Parathyroid adenoma (tissue), 2 donors: Measurements from ENCODE around the gene ROR2.

Experiments used
- H2AFZ ChIP-seq: fragments of 300-600 bp; sonication (generic); one replicate; pipeline ENCODE4 v1.7.0; 2017; ENCODE audit warnings: antibody characterized with exemption, mild to moderate bottlenecking
- H3K27ac ChIP-seq: fragments of 300-600 bp; sonication (generic); one replicate; pipeline ENCODE4 v1.7.0; 2017
- H3K27me3 ChIP-seq: fragments of 300-600 bp; sonication (generic); one replicate; pipeline ENCODE4 v1.7.0; 2017; ENCODE audit warnings: low read length; ENCODE audit not compliant: control insufficient read depth, insufficient read depth
- H3K36me3 ChIP-seq: fragments of 300-600 bp; sonication (generic); one replicate; pipeline ENCODE4 v1.7.0; 2017; ENCODE audit warnings: low read length; ENCODE audit not compliant: control insufficient read depth, insufficient read depth
- H3K4me1 ChIP-seq: fragments of 300-600 bp; sonication (generic); one replicate; pipeline ENCODE4 v1.7.0; 2017; ENCODE audit warnings: control low read depth
- H3K4me2 ChIP-seq: fragments of 300-600 bp; sonication (generic); one replicate; pipeline ENCODE4 v1.7.0; 2017; ENCODE audit warnings: low read length
- H3K4me3 ChIP-seq: fragments of 300-600 bp; sonication (generic); one replicate; pipeline ENCODE4 v1.7.0; 2017; ENCODE audit warnings: low read depth, low read length
- H3K79me2 ChIP-seq: fragments of 300-600 bp; sonication (generic); one replicate; pipeline ENCODE4 v1.7.0; 2017; ENCODE audit warnings: control low read depth
- H3K9ac ChIP-seq: fragments of 300-600 bp; sonication (generic); one replicate; pipeline ENCODE4 v1.7.0; 2017; ENCODE audit warnings: mild to moderate bottlenecking
- H3K9me3 ChIP-seq: fragments of 300-600 bp; sonication (generic); one replicate; pipeline ENCODE4 v1.7.0; 2017; ENCODE audit warnings: low read length; ENCODE audit not compliant: control insufficient read depth
- TF ChIP-seq, protein P1 (sequence below): fragments of 300-600 bp; sonication (generic); IDR thresholded peaks from one replicate; pipeline ENCODE4 v1.7.0; 2017; ENCODE audit warnings: antibody characterized with exemption, mild to moderate bottlenecking
- donor health status: primary hyperparathyroidism.

ROR2 gene

DNA sequence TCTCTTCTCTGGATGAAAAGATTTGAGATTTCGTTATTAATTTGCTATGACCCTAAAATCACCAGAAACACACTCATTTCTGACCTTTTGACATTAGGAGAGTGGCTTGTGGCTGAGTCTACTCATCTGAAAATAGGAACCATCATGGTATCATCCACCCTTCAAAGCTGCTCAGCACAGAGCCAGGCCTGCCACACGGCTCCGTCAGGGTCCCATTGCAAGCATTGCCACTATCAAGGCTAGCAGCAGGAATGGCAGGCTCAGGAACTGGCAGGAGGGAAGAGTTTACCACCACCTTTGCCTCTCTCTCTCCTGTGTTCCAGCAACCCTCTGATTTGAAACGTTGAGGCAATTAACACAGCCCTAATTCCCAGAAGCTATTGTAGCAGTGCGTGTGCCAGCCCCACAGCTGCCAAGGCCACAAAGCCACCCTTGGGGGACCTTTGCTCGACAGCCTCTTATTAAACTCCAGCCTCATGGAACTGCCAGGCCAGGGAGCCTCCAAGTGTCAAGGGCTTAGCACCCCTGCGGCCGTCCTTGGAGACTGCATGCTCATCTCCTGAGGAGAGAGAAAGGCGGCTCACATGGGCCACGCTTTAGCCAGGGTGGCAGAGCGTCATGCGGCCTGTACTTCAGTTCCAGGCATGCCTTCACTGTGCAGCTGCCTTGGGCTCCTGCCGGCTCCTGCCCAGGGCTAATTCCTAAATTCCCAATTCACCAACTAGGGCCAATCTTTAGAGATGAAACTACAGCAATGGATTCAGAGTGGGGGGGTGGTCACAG lies 145.9 kb downstream of the ROR2 start:
- Histone ChIP-seq H3K9ac (no peak overlapping the region), H3K4me2 (no peak overlapping the region), H3K4me3 (no peak overlapping the region), H3K27me3 (no peaks in the 10 kb centered on the region), H3K9me3 (no peaks in the 10 kb centered on the region), H2AFZ (no peak overlapping the region), H3K36me3 (no peaks in the 10 kb centered on the region), H3K79me2 (no peaks in the 10 kb centered on the region), H3K4me1 (peaks cover 3% of the 10 kb centered on the region), H3K27ac (no peak overlapping the region)
- TF ChIP-seq, protein P1, sequence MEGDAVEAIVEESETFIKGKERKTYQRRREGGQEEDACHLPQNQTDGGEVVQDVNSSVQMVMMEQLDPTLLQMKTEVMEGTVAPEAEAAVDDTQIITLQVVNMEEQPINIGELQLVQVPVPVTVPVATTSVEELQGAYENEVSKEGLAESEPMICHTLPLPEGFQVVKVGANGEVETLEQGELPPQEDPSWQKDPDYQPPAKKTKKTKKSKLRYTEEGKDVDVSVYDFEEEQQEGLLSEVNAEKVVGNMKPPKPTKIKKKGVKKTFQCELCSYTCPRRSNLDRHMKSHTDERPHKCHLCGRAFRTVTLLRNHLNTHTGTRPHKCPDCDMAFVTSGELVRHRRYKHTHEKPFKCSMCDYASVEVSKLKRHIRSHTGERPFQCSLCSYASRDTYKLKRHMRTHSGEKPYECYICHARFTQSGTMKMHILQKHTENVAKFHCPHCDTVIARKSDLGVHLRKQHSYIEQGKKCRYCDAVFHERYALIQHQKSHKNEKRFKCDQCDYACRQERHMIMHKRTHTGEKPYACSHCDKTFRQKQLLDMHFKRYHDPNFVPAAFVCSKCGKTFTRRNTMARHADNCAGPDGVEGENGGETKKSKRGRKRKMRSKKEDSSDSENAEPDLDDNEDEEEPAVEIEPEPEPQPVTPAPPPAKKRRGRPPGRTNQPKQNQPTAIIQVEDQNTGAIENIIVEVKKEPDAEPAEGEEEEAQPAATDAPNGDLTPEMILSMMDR: no peak

DNA sequence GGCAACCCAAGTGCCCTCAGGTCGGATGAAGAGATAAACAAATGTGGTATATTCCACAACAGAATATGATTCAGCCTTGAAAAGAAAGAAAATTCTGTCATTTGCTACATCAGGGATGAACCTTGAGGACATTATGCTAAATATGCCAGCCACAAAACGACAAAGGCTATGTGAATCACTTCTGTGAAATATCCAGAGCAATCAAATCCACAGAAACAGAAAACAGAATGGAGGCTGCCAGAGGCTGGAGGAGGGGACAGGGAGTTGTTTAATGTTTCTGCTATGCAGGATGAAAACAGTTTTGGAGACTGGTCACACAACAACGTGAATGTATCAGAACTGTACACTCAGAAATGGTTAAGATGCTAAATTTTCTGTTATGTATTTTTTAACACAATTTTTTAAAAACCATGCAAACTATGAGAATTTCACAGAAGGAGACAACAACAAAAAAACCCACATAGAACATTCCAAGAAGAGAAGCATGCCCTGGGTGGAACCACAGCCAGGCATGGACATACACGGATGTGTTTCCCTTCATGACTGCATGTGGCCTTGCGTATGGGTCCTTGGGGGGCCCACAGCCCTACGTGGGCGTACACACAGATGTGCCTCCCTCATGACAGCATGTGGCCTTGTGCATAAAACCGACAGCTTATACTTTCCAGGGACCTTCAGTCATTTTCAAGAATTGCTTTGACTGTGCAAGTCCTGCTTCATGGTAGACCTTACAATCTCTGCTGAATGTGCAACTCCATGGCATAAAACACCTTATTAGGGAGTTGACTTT lies 146.7 kb downstream of the ROR2 start:
- H3K4me1 ChIP-seq: peaks cover 2% of the 10 kb centered on the region
- no peaks in the 10 kb centered on the region for H3K9me3 ChIP-seq
- no peak overlapping the region for H3K4me3 ChIP-seq
- H3K27me3 ChIP-seq: no peaks in the 10 kb centered on the region
- no peak overlapping the region for H3K4me2 ChIP-seq
- TF ChIP-seq, protein P1: no peak
- no peak overlapping the region for H3K27ac ChIP-seq
- H3K36me3 ChIP-seq: no peaks in the 10 kb centered on the region
- H3K9ac ChIP-seq: no peak overlapping the region
- H2AFZ ChIP-seq: no peak overlapping the region
- H3K79me2 ChIP-seq: no peaks in the 10 kb centered on the region

DNA sequence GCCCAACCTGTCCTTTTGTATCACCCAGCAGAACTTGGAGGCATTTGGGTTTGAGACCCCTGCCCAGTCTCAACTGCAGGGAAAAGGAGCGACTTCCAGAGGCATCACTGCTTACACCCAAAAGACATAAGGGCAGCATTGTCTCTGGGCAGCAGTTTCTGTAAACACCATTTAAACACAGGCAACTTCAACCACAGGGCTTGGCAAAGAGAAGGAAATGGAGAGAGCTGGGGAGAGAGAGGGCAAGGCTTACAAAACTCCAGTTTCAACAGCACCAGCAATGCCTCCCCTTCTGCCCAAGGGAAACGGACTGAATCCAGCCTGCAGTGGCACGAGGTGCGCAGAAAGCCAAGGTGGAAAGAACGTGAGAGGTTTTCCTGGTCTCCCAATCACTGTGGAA lies 147.6 kb downstream of the ROR2 start:
- Histone ChIP-seq H3K4me3 (no peak overlapping the region), H3K27me3 (no peaks in the 10 kb centered on the region)
- TF ChIP-seq, protein P1: no peak

DNA sequence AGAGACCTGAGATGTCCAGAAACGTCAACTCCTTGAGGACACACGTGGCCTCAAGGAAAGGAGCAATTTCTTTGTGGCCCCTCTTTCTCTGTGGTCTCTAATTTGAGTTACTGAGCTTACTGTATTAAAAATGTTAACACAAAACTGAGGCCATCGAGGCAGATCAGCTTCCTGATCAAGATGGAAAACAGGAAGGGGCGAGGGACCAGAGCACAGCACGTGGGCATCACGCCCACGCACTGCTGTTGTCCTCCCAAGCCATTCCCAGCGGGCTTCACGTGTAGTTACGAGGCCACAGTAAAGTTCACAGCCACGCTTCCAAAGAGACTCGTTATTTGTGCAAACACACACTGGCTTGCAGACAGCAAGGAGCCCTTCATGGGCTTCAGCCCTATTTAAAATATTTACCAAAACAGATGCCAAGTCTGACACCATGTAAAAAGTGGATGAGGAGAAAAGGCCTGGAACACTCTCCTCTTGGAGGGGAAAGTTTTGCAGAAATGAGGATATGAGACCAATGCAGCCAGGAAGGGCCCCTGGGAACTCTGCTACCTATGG lies 149.5 kb downstream of the ROR2 start:
- no peak overlapping the region for H3K4me2 ChIP-seq
- H3K27ac ChIP-seq: no peak overlapping the region
- H3K4me3 ChIP-seq: no peak overlapping the region
- TF ChIP-seq, protein P1: no peak
- peaks cover 2% of the 10 kb centered on the region for H3K4me1 ChIP-seq
- H3K9me3 ChIP-seq: no peaks in the 10 kb centered on the region
- H3K9ac ChIP-seq: no peak overlapping the region
- no peaks in the 10 kb centered on the region for H3K27me3 ChIP-seq
- no peaks in the 10 kb centered on the region for H3K79me2 ChIP-seq
- no peaks in the 10 kb centered on the region for H3K36me3 ChIP-seq
- H2AFZ ChIP-seq: no peak overlapping the region

More for the DNA sequence above, 147.6 kb downstream of the ROR2 start:
- no peaks in the 10 kb centered on the region for H3K9me3 ChIP-seq
- no peak overlapping the region for H3K9ac ChIP-seq
- H3K27ac ChIP-seq: no peak overlapping the region
- H3K79me2 ChIP-seq: no peaks in the 10 kb centered on the region
- H3K36me3 ChIP-seq: no peaks in the 10 kb centered on the region
- H2AFZ ChIP-seq: no peak overlapping the region
- H3K4me2 ChIP-seq: no peak overlapping the region
- peaks cover 2% of the 10 kb centered on the region for H3K4me1 ChIP-seq
